ENCODE measurements around the gene AKT3.
"Not testable (repeated sequence)": the region's sequence is repeated elsewhere in the genome, so short reads cannot be mapped to it uniquely, and the experiment has no call there.

The AKT3 gene

GRCh38 chr1:243598433-243598832 lies 251.6 kb downstream of the AKT3 start:
- DNase-seq (ENCODE audit: low read depth): no peak

- DNase-seq (ENCODE audit: low read depth): no peak
Measured at GRCh38 chr1:243597383-243597782, 252.7 kb downstream of the AKT3 start.

- no peak for DNase-seq (ENCODE audit: low read depth)
Measured at GRCh38 chr1:243596431-243597062, 253.5 kb downstream of the AKT3 start.

- DNase-seq (ENCODE audit: low read depth): no peak
Measured at GRCh38 chr1:243595527-243596210, 254.4 kb downstream of the AKT3 start.

DNA sequence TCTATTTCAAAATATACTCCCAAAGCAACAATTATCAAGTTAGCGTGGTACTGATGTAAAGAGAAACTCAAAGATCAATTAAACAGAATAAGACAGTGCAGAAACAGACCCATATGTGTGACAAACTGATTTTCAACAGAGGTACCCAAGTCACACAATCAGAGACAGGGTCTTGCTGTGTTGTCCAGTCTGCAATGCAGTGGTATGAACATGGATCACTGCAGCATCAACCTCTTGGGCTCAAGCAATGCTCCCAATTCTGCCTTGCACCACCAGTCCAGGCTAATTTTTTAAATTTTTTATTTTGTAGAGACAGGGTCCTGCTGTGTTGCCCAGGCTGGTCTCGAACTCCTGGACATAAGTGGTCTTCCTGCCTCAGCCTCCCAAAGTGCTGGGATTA lies 255.6 kb downstream of the AKT3 start:
- DNase-seq (ENCODE audit: low read depth): no peak

- DNase-seq (ENCODE audit: low read depth): not testable (repeated sequence)
Measured at GRCh38 chr1:243589286-243589685, 260.8 kb downstream of the AKT3 start.

GRCh38 chr1:243587823-243588560 lies 262.1 kb downstream of the AKT3 start:
- DNase-seq (ENCODE audit: low read depth): no peak

DNA sequence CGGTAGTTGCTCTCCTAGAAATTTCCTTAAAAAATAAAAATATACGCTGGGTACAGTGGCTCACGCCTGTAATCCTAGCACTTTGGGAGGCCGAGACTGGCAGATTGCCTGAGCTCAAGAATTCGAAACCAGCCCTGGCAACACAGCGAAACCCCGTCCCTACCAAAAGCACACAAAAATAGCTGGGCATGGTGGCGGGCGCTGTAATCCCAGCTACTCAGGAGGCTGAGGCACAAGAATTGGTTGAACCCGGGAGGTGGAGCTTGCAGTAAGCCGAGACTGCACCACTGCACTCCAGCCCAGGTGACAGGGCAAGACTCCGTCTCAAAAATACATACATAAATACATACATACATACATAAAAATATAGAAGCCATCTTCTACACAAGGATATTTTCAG lies 262.8 kb downstream of the AKT3 start:
- DNase-seq (ENCODE audit: low read depth): no peak

DNA sequence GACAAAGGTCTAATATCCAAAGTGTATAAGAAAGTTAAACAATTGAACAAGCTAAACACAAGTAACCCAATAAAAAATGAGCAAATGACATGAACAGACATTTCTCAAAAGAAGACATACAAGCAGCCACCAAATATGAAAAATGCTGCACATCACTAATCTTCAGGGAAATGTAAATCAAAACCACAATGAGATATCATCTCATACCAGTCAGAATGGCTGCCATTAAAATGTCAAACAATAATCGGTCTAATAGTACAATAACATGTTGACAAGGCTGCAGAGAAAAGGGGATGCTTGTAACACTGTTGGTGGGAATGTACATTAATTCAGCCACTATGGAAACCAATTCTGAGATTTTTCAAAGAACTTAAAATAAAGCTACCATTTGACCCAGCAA lies 264.1 kb downstream of the AKT3 start:
- DNase-seq (ENCODE audit: low read depth): no peak

DNA sequence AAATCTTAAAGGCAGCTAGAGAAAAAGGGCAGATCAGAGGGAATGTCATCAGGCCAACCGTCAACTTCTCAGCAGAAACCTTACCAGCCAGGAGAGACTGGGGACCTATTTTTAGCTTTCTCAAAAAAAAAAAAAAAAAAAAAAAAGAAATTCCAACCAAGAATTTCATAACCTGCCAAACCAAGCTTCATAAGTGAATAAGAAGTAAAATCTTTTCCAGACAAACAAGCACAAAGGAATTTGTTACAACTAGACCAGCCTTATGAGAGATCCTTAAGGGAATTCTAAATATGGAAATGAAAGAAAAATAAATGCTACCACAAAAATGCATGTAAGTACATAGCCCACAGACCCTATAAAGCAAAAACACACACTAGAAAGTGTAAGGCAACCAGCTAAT lies 267.7 kb downstream of the AKT3 start:
- no peak for DNase-seq (ENCODE audit: low read depth)

GRCh38 chr1:243580984-243581383 lies 269.1 kb downstream of the AKT3 start:
- no peak for DNase-seq (ENCODE audit: low read depth)

DNA sequence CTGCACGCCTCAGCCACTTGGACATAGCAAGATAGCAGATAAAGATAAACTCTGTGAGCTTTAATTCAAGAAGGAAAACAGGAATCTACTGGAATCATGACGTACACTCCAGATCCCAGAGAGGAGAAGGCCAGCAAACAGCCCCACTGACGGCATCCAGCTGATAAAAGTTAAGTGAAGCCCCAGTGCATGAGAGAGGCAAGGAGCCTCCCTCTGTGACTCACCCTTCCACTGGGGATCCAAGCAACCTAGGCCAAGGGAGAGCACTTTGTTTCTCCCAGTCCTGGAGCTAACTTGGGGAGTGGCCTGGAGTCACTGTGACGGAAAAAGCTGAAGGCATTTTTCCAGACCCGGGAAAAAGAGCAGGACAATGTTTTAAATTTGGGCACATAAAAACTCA lies 270.0 kb downstream of the AKT3 start:
- DNase-seq (ENCODE audit: low read depth): no peak

DNA sequence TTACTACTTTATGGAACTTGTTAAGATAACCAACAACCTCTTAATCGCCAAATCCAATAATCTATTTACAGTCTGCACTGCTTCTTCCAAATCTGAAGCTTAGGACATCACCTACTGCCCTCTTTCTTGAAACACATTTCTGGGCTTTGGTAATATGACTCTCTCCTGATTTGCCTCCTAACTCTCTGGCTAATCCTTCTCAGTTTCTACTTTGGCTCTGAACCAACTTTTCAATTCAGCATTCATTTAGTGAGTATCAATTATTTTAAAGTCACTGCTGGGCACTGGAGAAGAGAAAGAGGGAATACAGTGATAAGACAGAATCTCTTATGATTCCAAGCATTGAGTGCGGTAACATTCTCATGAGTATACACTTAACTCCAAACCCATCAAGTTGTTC lies 275.0 kb downstream of the AKT3 start:
- no peak for DNase-seq (ENCODE audit: low read depth)

DNA sequence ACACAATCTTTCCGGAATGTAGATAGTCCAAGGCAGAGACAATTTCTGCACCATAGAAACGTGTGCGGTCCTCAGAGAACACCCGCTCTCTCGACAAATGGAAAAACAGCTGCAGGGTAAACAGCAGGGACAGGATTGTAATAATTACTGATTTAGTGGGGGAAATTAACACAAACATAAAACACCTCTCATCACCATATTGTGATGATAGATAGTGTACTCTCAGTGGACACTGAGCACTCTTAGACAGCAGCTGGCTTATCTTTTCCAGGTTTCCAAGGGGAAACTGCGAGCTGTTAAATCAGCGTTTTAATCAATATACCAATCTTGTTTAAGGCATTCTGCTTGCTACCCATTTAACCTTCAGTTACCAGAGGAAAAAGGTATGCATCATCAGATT lies 277.1 kb downstream of the AKT3 start:
- DNase-seq (ENCODE audit: low read depth): no peak

- DNase-seq (ENCODE audit: low read depth): no peak
Measured at GRCh38 chr1:243568793-243569192, 281.2 kb downstream of the AKT3 start.

GRCh38 chr1:243564814-243565213 lies 285.2 kb downstream of the AKT3 start:
- DNase-seq (ENCODE audit: low read depth): no peak

DNA sequence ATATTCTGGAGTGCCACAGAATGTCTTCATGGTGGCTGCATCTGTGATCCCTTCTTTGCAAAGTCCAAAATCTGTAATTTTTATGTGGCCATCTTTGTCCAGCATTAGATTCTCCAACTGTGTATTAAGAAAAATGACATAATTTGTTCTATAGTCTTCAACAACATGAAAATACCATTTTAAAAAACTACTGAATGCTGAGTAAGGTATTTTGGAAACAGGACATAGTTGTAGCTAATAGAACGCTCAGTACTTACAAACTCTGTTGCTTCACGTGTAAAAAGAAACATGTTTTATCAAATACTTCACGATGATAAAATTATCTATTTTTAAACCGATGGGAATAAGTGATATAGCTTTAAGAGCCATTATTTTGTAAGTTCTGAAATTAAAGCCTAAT lies 286.3 kb downstream of the AKT3 start:
- DNase-seq (ENCODE audit: low read depth): no peak

- DNase-seq (ENCODE audit: low read depth): no peak
Measured at GRCh38 chr1:243562473-243562872, 287.6 kb downstream of the AKT3 start.

- no peak for DNase-seq (ENCODE audit: low read depth)
Measured at GRCh38 chr1:243561588-243562319, 288.3 kb downstream of the AKT3 start.

DNA sequence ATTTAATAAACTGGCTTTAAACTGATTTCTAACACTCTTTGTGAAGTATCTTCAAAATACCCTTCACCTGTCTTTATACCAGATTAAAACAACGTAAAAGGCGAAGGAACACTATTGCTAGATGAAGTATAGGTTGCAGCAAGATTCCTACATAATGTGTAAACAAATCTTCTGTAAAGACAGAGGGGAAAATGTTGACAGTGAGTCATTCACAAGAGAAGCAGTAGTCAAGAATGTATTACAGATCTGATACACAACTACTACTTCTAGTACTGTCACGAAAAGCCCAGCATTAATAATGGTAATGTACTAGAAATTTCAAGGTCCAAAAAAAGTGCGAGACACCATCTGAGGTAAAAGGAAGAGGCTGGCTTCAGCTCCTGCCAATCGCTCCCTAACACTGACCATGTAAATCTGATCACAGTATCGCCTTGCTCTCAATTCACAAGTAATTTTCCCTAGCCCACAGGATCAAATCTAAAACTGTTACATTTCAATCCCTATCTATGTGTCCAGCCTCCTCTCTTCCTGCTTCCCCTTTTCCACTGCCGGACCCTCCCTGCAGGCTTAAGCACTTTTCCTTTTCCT lies 290.4 kb downstream of the AKT3 start:
- no peak for DNase-seq (ENCODE audit: low read depth)

GRCh38 chr1:243558576-243558975 lies 291.5 kb downstream of the AKT3 start:
- no peak for DNase-seq (ENCODE audit: low read depth)

GRCh38 chr1:243557866-243558265 lies 292.2 kb downstream of the AKT3 start:
- no peak for DNase-seq (ENCODE audit: low read depth)
